ENCODE measurements around the gene FBXL2.

FBXL2 gene

DNA sequence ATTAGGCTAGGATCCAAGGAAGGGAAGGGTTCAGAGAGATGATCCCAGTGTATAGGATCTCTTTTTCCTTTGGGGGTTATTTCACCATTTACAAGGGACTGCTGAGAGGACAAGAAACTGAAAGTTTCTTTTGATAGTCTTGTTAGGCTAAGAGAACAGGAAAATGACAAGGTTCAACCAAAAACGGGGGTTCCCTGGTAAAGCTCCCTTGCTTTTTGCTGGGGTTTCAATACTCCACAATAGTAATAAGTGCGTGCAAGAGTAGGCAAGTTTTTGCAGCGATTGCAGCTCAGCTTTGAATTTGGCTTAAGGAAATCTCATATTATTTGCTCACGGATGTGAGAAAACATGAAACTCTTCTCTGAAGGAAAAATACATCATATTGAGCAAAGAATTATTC lies 39.8 kb upstream of the FBXL2 start:
- no peak for DNase-seq (ENCODE audit: low read depth)
- TF ChIP-seq, protein P1, sequence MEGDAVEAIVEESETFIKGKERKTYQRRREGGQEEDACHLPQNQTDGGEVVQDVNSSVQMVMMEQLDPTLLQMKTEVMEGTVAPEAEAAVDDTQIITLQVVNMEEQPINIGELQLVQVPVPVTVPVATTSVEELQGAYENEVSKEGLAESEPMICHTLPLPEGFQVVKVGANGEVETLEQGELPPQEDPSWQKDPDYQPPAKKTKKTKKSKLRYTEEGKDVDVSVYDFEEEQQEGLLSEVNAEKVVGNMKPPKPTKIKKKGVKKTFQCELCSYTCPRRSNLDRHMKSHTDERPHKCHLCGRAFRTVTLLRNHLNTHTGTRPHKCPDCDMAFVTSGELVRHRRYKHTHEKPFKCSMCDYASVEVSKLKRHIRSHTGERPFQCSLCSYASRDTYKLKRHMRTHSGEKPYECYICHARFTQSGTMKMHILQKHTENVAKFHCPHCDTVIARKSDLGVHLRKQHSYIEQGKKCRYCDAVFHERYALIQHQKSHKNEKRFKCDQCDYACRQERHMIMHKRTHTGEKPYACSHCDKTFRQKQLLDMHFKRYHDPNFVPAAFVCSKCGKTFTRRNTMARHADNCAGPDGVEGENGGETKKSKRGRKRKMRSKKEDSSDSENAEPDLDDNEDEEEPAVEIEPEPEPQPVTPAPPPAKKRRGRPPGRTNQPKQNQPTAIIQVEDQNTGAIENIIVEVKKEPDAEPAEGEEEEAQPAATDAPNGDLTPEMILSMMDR (IDR thresholded peaks at IDR 0.05; ENCODE audit: low read depth, low read length, missing control alignments), result no peak
- H3K4me3 ChIP-seq (ENCODE audit: low read depth, low read length), result no peak overlapping the region

DNA sequence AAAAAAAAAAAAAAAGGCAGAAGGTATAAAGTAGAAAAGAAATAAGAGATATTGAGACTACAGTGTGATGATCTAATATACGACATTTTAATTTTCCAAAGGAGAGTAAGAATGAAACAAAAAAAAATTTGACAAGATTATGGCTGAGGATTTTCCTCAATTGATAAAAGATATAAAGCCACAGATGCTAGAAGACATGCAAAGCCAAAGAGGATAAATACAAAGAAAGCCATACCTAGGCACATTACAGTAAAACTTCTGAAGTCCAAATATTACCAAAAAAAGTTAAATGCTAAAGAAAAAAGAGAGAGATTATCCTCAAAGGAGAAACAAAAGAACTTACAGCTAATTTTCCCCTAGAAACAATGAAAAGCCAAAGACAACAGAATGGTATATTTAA lies 38.3 kb upstream of the FBXL2 start:
- H3K4me3 ChIP-seq (ENCODE audit: low read depth, low read length), result no peak overlapping the region
- no peak for DNase-seq (ENCODE audit: low read depth)
- TF ChIP-seq, protein P1 (IDR thresholded peaks at IDR 0.05; ENCODE audit: low read depth, low read length, missing control alignments), result no peak

DNA sequence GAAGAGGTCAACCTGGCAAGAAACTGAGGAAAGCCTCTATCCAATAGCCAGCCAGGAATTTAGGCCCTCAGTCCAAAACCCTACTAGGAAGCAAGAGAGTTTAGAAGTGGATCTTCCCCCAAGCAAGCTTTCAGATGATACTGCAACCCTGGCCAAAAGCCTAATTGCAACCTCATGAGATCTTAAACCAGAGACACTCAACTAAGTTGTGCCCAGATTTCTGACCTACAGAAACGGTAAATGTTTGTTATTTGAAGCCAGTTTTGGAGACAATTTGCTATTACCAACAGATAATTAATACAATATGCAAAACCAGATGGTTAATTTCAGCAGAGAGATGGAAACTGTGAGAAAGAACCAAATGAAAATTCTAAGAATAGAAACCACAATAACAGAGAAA lies 37.0 kb upstream of the FBXL2 start:
- H3K4me3 ChIP-seq (ENCODE audit: low read depth, low read length), result no peak overlapping the region
- TF ChIP-seq, protein P1 (IDR thresholded peaks at IDR 0.05; ENCODE audit: low read depth, low read length, missing control alignments), result no peak
- no peak for DNase-seq (ENCODE audit: low read depth)

DNA sequence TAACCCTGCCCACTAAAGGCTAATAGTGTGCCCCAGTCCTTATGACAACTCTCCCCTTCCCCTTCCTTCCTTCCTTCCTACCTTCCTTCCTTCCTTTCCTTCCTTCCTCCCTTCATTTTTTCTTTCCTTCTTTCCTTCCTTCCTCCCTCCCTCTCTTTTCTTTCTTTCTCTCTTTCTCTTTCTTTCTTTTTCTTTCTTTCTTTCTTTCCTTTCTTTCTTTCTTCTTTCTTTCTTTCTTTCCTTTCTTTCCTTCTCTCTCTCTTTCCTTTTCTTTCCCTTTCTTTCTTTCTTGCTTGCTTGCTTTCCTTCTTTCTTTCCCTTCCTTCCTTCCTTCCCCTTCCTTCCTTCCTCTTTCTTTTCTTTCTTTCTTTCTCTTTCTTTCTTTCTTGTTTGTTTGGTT lies 30.5 kb upstream of the FBXL2 start:
- no peak for DNase-seq (ENCODE audit: low read depth)
- no peak overlapping the region for H3K4me3 ChIP-seq (ENCODE audit: low read depth, low read length)
- TF ChIP-seq, protein P1 (IDR thresholded peaks at IDR 0.05; ENCODE audit: low read depth, low read length, missing control alignments), result no peak

DNA sequence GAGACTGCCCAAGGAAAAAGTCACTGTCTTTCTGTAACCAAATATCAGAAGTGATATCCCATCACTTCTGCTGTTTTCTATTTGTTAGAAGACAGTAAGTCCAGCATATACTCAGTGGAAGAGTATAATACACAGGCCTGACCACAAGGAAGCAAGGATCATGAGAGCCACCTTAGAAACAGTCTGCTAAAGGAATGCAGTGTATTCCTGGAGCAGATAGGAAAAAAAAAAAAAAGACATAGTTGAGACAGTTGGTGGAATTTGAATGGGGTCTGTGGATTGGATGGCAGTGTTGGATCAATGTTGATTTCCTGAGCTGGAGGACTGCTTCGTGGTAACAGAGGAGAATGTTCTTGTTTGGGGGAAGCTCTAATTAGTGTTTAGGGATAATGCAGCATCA lies 26.5 kb upstream of the FBXL2 start:
- no peak for DNase-seq (ENCODE audit: low read depth)
- TF ChIP-seq, protein P1 (IDR thresholded peaks at IDR 0.05; ENCODE audit: low read depth, low read length, missing control alignments), result no peak
- H3K4me3 ChIP-seq (ENCODE audit: low read depth, low read length), result no peak overlapping the region

DNA sequence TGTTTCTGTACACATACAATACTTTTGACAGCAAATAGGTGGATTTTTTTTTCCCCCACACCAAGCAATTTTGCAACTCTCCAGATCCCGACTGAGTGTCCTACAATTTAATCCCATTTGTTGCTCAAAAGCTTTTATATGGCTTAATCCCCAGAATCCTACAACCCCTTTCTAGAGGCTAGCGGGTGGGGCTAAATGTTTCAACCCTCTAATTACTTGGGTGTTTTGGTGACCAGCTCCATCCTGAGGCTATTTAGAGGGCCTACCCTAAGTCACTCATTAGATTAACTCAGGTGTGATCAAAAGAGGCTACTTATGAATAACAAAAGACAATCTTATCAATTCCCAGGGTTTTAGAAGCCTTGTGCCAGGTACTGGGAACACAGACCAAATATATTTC lies 21.0 kb upstream of the FBXL2 start:
- no peak overlapping the region for H3K4me3 ChIP-seq (ENCODE audit: low read depth, low read length)
- TF ChIP-seq, protein P1 (IDR thresholded peaks at IDR 0.05; ENCODE audit: low read depth, low read length, missing control alignments), result no peak
- no peak for DNase-seq (ENCODE audit: low read depth)

DNA sequence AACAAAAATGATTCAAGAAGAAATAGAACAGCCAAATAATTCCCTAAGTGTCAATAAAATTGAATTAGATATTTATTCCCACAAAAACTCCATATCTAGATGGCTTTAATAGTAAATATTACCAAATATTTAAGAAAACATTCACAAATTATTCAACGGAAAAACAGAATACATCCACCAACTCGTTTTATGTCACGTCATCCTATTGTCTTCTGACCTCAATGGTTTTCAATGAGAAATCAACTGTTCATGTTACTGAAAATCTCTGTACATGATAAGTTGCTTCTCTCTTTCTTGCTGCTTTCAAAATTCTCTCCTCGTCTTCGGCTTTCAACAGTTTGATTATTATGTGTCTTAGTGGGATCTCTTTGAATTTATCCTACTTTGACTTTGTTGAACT lies 17.1 kb upstream of the FBXL2 start:
- TF ChIP-seq, protein P1 (IDR thresholded peaks at IDR 0.05; ENCODE audit: low read depth, low read length, missing control alignments), result no peak
- H3K4me3 ChIP-seq (ENCODE audit: low read depth, low read length), result no peak overlapping the region
- DNase-seq (ENCODE audit: low read depth), result no peak

Data from GM12864 (cell line).